GM19455 (cell line): Measurements from ENCODE around the gene TXNDC2.
"Not testable (repeated sequence)": the region's sequence is repeated elsewhere in the genome, so short reads cannot be mapped to it uniquely, and the experiment has no call there.

ENCODE experiments used
- ATAC-seq: cut with Tn5 transposase; IDR thresholded peaks from one replicate; pipeline ENCODE4 v1.9.1; 2021; ENCODE audit not compliant: unreplicated experiment

Gene TXNDC2

GRCh38 chr18:9878783-9879242, 7.0 kb upstream of the TXNDC2 start:
- no peak for ATAC-seq

GRCh38 chr18:9884090-9884489, 1.7 kb upstream of the TXNDC2 start:
- no peak for ATAC-seq

- no peak for ATAC-seq
These were observed 1.1 kb upstream of the TXNDC2 start for GRCh38 chr18:9884532-9885140.

GRCh38 chr18:9886005-9886348, 204 bp downstream of the TXNDC2 start:
- ATAC-seq: no peak

- ATAC-seq: no peak
These were observed 2.2 kb downstream of the TXNDC2 start for GRCh38 chr18:9887992-9888391.

- no peak for ATAC-seq
These were observed 4.4 kb downstream of the TXNDC2 start for GRCh38 chr18:9890196-9890595.

GRCh38 chr18:9890957-9891356, 5.2 kb downstream of the TXNDC2 start:
- no peak for ATAC-seq

GRCh38 chr18:9891515-9891914, 5.7 kb downstream of the TXNDC2 start:
- ATAC-seq: not testable (repeated sequence)

GRCh38 chr18:9894454-9895068, 8.8 kb downstream of the TXNDC2 start:
- ATAC-seq: no peak

GRCh38 chr18:9897129-9897528, 11.4 kb downstream of the TXNDC2 start:
- no peak for ATAC-seq

- ATAC-seq: not testable (repeated sequence)
These were observed 12.1 kb downstream of the TXNDC2 start for GRCh38 chr18:9897787-9898291.

GRCh38 chr18:9898792-9899549, 13.2 kb downstream of the TXNDC2 start:
- no peak for ATAC-seq

- ATAC-seq: not testable (repeated sequence)
These were observed 13.8 kb downstream of the TXNDC2 start for GRCh38 chr18:9899550-9899930.

- no peak for ATAC-seq
These were observed 14.9 kb downstream of the TXNDC2 start for GRCh38 chr18:9900699-9901098.

GRCh38 chr18:9901377-9901776, 15.6 kb downstream of the TXNDC2 start:
- no peak for ATAC-seq

- not testable (repeated sequence) for ATAC-seq
These were observed 16.5 kb downstream of the TXNDC2 start for GRCh38 chr18:9902264-9902663.

- ATAC-seq: no peak
These were observed 17.1 kb downstream of the TXNDC2 start for GRCh38 chr18:9902832-9903231.

- no peak for ATAC-seq
These were observed 19.7 kb downstream of the TXNDC2 start for GRCh38 chr18:9905401-9905922.

- ATAC-seq: no peak
These were observed 20.7 kb downstream of the TXNDC2 start for GRCh38 chr18:9906481-9906880.

GRCh38 chr18:9907867-9908266, 22.1 kb downstream of the TXNDC2 start:
- no peak for ATAC-seq

- no peak for ATAC-seq
These were observed 24.3 kb downstream of the TXNDC2 start for GRCh38 chr18:9910071-9910470.

- ATAC-seq: no peak
These were observed 24.9 kb downstream of the TXNDC2 start for GRCh38 chr18:9910661-9911060.
